Measurements from ENCODE around the gene GATA5.

Gene GATA5

GRCh38 chr20:62475772-62476055 lies at the start of gene GATA5:
GATA5 (minus strand) TSS chr20:62475995; CDS start chr20:62475521, 474 bp downstream.
- no peak for DNase-seq

GRCh38 chr20:62525014-62525413 lies 49.2 kb upstream of the GATA5 start:
- DNase-seq, result no peak

- no peak for DNase-seq
Measured at GRCh38 chr20:62524505-62524911, 48.7 kb upstream of the GATA5 start.

- no peak for DNase-seq
Measured at GRCh38 chr20:62523473-62524203, 47.8 kb upstream of the GATA5 start.

- no peak for DNase-seq
Measured at GRCh38 chr20:62522748-62523396, 47.1 kb upstream of the GATA5 start.

GRCh38 chr20:62519826-62520225 lies 44.0 kb upstream of the GATA5 start:
- no peak for DNase-seq

GRCh38 chr20:62518911-62519310 lies 43.1 kb upstream of the GATA5 start:
- no peak for DNase-seq

GRCh38 chr20:62517901-62518610 lies 42.3 kb upstream of the GATA5 start:
- no peak for DNase-seq

GRCh38 chr20:62517168-62517567 lies 41.4 kb upstream of the GATA5 start:
- no peak for DNase-seq

GRCh38 chr20:62516338-62516737 lies 40.5 kb upstream of the GATA5 start:
- no peak for DNase-seq

GRCh38 chr20:62515826-62516225 lies 40.0 kb upstream of the GATA5 start:
- DNase-seq, result no peak

GRCh38 chr20:62515280-62515679 lies 39.5 kb upstream of the GATA5 start:
- no peak for DNase-seq

GRCh38 chr20:62513991-62514390 lies 38.2 kb upstream of the GATA5 start:
- DNase-seq, result no peak

GRCh38 chr20:62511915-62512610 lies 36.3 kb upstream of the GATA5 start:
- DNase-seq, result no peak

- no peak for DNase-seq
Measured at GRCh38 chr20:62511300-62511914, 35.6 kb upstream of the GATA5 start.

GRCh38 chr20:62508641-62509051 lies 32.9 kb upstream of the GATA5 start:
- no peak for DNase-seq

- no peak for DNase-seq
Measured at GRCh38 chr20:62507991-62508640, 32.3 kb upstream of the GATA5 start.

GRCh38 chr20:62507323-62507722 lies 31.5 kb upstream of the GATA5 start:
- DNase-seq, result no peak

- DNase-seq, result no peak
Measured at GRCh38 chr20:62506791-62507190, 31.0 kb upstream of the GATA5 start.

GRCh38 chr20:62506087-62506486 lies 30.3 kb upstream of the GATA5 start:
- no peak for DNase-seq

- no peak for DNase-seq
Measured at GRCh38 chr20:62505337-62506045, 29.7 kb upstream of the GATA5 start.

- no peak for DNase-seq
Measured at GRCh38 chr20:62504323-62504722, 28.5 kb upstream of the GATA5 start.
